SH-SY5Y (cell line): ENCODE results near the gene MPHOSPH9.

Experiments used
- GATA2 ChIP-seq: IDR thresholded peaks from 2 replicates; pipeline ENCODE4 v1.6.1; 2011; ENCODE audit warnings: mild to moderate bottlenecking, low read depth, low read length
- GATA3 ChIP-seq: IDR thresholded peaks from 2 replicates; pipeline ENCODE4 v1.6.1; 2011; ENCODE audit warnings: low read depth, mild to moderate bottlenecking, low read length, moderate library complexity

MPHOSPH9 gene

GRCh38 chr12:123150744-123151456, 82.0 kb downstream of the MPHOSPH9 start, which contains the start of gene PITPNM2:
Gene PITPNM2, minus strand, starts transcription at chr12:123151090. Its CDS starts 116,500 bp downstream, at chr12:123034590.
- TF ChIP-seq GATA3 (no peak), GATA2 (no peak)

GRCh38 chr12:123150275-123150743, 82.6 kb downstream of the MPHOSPH9 start:
- no peak for TF ChIP-seq GATA2

GRCh38 chr12:123149501-123150274, 83.3 kb downstream of the MPHOSPH9 start:
- no peak for TF ChIP-seq GATA2
- TF ChIP-seq GATA3: no peak

GRCh38 chr12:123149088-123149487, 83.9 kb downstream of the MPHOSPH9 start:
- TF ChIP-seq GATA2: no peak
- TF ChIP-seq GATA3: no peak

GRCh38 chr12:123148655-123149054, 84.3 kb downstream of the MPHOSPH9 start:
- no peak for TF ChIP-seq GATA2
- no peak for TF ChIP-seq GATA3

GRCh38 chr12:123148223-123148622, 84.7 kb downstream of the MPHOSPH9 start:
- TF ChIP-seq GATA2 (no peak), GATA3 (no peak)

GRCh38 chr12:123145211-123145610, 87.7 kb downstream of the MPHOSPH9 start:
- no peak for TF ChIP-seq GATA3
- no peak for TF ChIP-seq GATA2

- TF ChIP-seq GATA2: no peak
- no peak for TF ChIP-seq GATA3
Measured at GRCh38 chr12:123143736-123144461, 89.0 kb downstream of the MPHOSPH9 start.

- TF ChIP-seq GATA3 (no peak), GATA2 (no peak)
Measured at GRCh38 chr12:123142921-123143735, 89.8 kb downstream of the MPHOSPH9 start.

- TF ChIP-seq GATA2 (no peak), GATA3 (no peak)
Measured at GRCh38 chr12:123142518-123142840, 90.5 kb downstream of the MPHOSPH9 start.

GRCh38 chr12:123141615-123142517, 91.1 kb downstream of the MPHOSPH9 start:
- TF ChIP-seq GATA2 (no peak), GATA3 (no peak)

- TF ChIP-seq GATA2 (no peak), GATA3 (no peak)
Measured at GRCh38 chr12:123140676-123141614, 92.0 kb downstream of the MPHOSPH9 start.
